ENCODE data around the gene IGF2. TPM values are rescaled to one million over a fixed set of nuclear protein-coding genes. Genes with fewer than 3 reads are reported as not detected.

IGF2 gene
- total RNA-seq, 2 experiments from 2014 or later = 8.1 to 8.2 TPM

DNA sequence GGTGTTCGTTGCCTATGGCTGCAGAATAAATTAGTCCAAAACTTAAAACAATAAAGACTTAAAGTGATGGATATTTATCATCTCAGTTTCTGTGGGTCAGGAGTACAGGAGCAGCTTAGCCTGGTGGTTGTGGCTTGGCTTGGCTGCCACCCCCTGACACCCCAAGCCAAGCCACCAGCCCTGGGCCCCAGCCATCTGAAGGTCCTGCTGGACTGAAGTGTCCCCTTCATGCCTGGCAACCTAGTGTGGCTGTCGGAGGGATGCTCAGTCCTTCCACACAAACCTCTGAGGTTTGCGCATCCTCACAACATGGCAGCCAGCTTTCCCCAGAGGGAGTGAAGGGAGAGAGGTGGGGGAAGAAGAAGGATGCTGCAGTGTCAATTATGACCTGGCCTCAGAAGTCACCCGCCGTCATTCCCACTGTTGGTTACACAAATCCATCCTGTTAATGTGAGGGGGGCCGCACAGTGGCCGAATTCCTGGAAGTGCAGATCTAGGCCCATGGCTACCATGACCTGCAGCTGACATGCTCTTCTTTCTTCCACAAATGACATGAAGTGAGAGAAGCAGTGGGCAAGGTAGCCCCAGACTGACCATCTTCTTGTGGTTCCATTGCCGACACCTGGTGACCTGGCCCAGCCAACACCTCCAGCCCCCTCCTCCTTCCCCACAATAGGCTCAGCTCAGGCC, 31.1 kb downstream of the IGF2 start:
- no peak for ATAC-seq
- POLR2A ChIA-PET = no interaction called here
- peaks cover 8% of the 10 kb centered on the region for H3K27me3 Mint-ChIP-seq
- H3K4me1 Mint-ChIP-seq (ENCODE audit: low read depth) = no peaks in the 10 kb centered on the region
- CTCF ChIA-PET = no interaction called here
- H3K36me3 Mint-ChIP-seq (ENCODE audit: low read depth) = no peaks in the 10 kb centered on the region
- H3K27ac Mint-ChIP-seq = no peak overlapping the region
- intact Hi-C loops (cut with micrococcal nuclease) = no loop called here
- no peak overlapping the region for H3K4me3 Mint-ChIP-seq
- no peak for DNase-seq
- H3K9me3 Mint-ChIP-seq = no peaks in the 10 kb centered on the region
- no peak for TF ChIP-seq CTCF (IDR thresholded peaks at IDR 0.05)

- TF ChIP-seq CTCF (IDR thresholded peaks at IDR 0.05) = no peak
- no peak for DNase-seq
- CTCF ChIA-PET = no interaction called here
- Mint-ChIP-seq H3K9me3 (no peaks in the 10 kb centered on the region), H3K4me3 (no peak overlapping the region), H3K27me3 (peaks cover 8% of the 10 kb centered on the region), H3K4me1 (ENCODE audit: low read depth) (no peaks in the 10 kb centered on the region), H3K27ac (no peak overlapping the region), H3K36me3 (ENCODE audit: low read depth) (no peaks in the 10 kb centered on the region)
- ATAC-seq = no peak
- intact Hi-C loops (cut with micrococcal nuclease) = no loop called here
- POLR2A ChIA-PET = no interaction called here
Observed at GRCh38 chr11:2107521-2107920, 31.7 kb downstream of the IGF2 start.

DNA sequence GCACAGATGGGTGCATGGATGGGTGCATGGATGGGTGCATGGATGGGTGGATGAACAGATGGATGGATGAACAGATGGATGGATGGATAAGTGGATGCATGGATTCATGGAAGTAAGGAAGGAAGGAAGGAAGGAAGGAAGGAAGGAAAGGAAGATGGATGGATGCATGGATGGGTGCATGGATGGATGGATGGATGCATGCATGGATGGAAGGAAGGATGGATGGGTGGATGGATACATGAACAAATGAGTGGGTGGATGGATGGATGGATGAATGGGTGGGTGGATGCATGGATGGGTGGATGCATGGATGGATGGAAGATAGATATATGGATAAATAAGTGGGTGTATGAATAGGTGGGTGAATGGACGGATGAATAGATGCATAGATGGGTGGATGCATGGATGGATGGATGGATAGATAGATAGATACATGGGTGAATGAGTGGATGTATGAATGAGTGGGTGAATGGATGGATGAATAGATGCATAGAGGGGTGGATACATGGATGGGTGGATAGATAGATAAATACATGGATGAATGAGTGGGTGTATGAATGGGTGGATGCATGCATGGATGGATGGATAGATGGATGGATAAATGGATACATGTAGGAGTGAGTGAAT, 32.5 kb downstream of the IGF2 start:
- Mint-ChIP-seq H3K4me3 (no peak overlapping the region), H3K36me3 (ENCODE audit: low read depth) (no peaks in the 10 kb centered on the region), H3K27me3 (peaks cover 11% of the 10 kb centered on the region), H3K27ac (no peak overlapping the region), H3K9me3 (no peaks in the 10 kb centered on the region), H3K4me1 (ENCODE audit: low read depth) (no peaks in the 10 kb centered on the region)
- intact Hi-C loops (cut with micrococcal nuclease) = no loop called here
- ATAC-seq (no peak), DNase-seq (no peak)
- ChIA-PET POLR2A (no interaction called here), CTCF (no interaction called here)
- no peak for TF ChIP-seq CTCF (IDR thresholded peaks at IDR 0.05)

- H3K9me3 Mint-ChIP-seq = no peaks in the 10 kb centered on the region
- ATAC-seq (no peak), DNase-seq (no peak)
- H3K27me3 Mint-ChIP-seq = peaks cover 9% of the 10 kb centered on the region
- no peaks in the 10 kb centered on the region for H3K36me3 Mint-ChIP-seq (ENCODE audit: low read depth)
- H3K4me1 Mint-ChIP-seq (ENCODE audit: low read depth) = no peaks in the 10 kb centered on the region
- TF ChIP-seq CTCF (IDR thresholded peaks at IDR 0.05) = no peak
- no peak overlapping the region for H3K27ac Mint-ChIP-seq
- ChIA-PET POLR2A (no interaction called here), CTCF (no interaction called here)
- H3K4me3 Mint-ChIP-seq = no peak overlapping the region
- intact Hi-C loops (cut with micrococcal nuclease) = no loop called here
Observed at GRCh38 chr11:2105511-2105910, 33.7 kb downstream of the IGF2 start.

- no peak for TF ChIP-seq CTCF (IDR thresholded peaks at IDR 0.05)
- CTCF ChIA-PET = no interaction called here
- POLR2A ChIA-PET = no interaction called here
- intact Hi-C loops (cut with micrococcal nuclease) = no loop called here
- Mint-ChIP-seq H3K4me3 (no peak overlapping the region), H3K4me1 (ENCODE audit: low read depth) (peaks cover 3% of the 10 kb centered on the region), H3K27me3 (peaks cover 5% of the 10 kb centered on the region), H3K36me3 (ENCODE audit: low read depth) (no peaks in the 10 kb centered on the region), H3K9me3 (no peaks in the 10 kb centered on the region), H3K27ac (no peak overlapping the region)
- no peak for ATAC-seq
- no peak for DNase-seq
Observed at GRCh38 chr11:2104524-2105440, 34.4 kb downstream of the IGF2 start.

Measured in activated CD8-positive, alpha-beta T cell treated with anti-CD3 and anti-CD28 coated beads for 36 hours (primary cell).